HG03432 (cell line): ENCODE results near the gene ZRANB1.

Experiments
- ATAC-seq: cut with Tn5 transposase; IDR thresholded peaks from one replicate; pipeline ENCODE4 v1.9.1; 2021; ENCODE audit warnings: mild to moderate bottlenecking, moderate library complexity; ENCODE audit not compliant: unreplicated experiment

The ZRANB1 gene

GRCh38 chr10:124918906-124919305, 23.0 kb upstream of the ZRANB1 start:
- ATAC-seq, result no peak

GRCh38 chr10:124921261-124921660, 20.7 kb upstream of the ZRANB1 start:
- no peak for ATAC-seq

- no peak for ATAC-seq
Measured at GRCh38 chr10:124923684-124924083, 18.2 kb upstream of the ZRANB1 start.

- ATAC-seq, result no peak
Measured at GRCh38 chr10:124926548-124926947, 15.4 kb upstream of the ZRANB1 start.

DNA sequence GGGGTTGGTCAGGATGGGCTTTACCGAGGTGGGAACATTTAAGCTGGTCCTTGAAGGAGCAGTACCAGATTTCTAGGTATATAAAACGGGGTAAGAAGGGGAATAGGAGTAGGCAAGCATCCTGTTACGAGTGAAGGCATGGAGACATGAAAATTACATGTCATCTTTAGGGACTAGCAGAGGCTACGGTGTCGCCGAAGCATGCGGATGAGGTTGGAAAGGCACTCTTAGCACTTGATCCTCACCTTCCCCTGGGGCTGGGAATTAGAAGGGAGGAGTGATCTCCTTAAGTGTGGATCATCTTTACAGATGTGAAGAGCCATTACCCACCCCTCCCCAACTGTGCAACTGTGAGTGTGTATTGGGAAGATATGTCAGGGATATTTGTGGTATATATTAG, 13.8 kb upstream of the ZRANB1 start:
- ATAC-seq, result no peak

DNA sequence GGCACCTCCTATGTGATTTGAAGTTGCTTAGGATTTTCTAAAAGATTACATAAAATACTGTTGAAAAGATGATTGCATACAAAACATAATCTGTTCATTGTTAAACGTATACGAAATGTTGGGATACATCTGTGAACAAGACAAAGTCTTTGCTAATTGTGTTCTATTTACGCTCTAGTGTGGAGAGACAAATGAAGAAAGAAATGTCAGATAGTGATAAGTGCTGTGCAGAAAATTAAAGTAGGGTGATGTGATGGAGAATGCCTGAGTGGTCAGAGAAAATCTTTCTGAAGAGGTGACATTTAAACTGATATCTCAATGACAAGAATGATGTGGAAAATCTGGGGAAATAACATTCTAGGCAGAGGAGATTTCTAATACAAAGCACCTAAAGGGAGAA, 13.4 kb upstream of the ZRANB1 start:
- ATAC-seq, result no peak

- ATAC-seq, result no peak
Measured at GRCh38 chr10:124935946-124936345, 6.0 kb upstream of the ZRANB1 start.

DNA sequence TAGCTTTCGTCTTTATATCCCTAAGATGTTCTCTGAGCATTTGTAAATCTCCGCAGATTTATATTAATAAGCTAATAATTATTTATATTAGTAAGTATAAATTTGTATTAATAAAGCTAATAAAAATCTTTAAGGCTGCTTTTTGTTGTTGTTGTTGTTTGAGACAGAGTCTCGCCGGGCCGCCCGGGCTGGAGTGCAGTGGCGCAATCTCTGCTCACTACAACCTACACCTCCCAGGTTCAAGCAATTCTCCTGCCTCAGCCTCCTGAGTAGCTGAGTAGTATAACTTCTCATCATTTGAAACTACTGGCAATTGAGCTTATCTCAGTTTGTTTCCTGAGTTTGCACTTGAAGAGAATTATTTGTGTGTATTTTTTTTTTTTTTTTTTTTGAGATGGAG, 5.1 kb upstream of the ZRANB1 start:
- no peak for ATAC-seq

- ATAC-seq, result no peak
Measured at GRCh38 chr10:124939290-124939689, 2.6 kb upstream of the ZRANB1 start.

DNA sequence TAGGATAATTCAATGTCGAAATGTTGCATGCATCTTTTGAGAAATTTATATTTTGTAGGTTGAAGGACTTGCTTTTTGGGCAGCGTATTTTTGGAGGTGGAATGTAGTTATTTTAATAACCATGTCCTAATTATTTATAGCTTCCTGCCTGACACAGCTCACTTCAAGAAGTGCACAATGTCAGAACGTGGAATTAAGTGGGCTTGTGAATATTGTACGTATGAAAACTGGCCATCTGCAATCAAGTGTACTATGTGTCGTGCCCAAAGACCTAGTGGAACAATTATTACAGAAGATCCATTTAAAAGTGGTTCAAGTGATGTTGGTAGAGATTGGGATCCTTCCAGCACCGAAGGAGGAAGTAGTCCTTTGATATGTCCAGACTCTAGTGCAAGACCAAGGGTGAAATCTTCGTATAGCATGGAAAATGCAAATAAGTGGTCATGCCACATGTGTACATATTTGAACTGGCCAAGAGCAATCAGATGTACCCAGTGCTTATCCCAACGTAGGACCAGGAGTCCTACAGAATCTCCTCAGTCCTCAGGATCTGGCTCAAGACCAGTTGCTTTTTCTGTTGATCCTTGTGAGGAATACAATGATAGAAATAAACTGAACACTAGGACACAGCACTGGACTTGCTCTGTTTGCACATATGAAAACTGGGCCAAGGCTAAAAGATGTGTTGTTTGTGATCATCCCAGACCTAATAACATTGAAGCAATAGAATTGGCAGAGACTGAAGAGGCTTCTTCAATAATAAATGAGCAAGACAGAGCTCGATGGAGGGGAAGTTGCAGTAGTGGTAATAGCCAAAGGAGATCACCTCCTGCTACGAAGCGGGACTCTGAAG, 620 bp downstream of the ZRANB1 start:
- ATAC-seq, result no peak

GRCh38 chr10:124943301-124944092, 1.6 kb downstream of the ZRANB1 start:
- ATAC-seq, result no peak

DNA sequence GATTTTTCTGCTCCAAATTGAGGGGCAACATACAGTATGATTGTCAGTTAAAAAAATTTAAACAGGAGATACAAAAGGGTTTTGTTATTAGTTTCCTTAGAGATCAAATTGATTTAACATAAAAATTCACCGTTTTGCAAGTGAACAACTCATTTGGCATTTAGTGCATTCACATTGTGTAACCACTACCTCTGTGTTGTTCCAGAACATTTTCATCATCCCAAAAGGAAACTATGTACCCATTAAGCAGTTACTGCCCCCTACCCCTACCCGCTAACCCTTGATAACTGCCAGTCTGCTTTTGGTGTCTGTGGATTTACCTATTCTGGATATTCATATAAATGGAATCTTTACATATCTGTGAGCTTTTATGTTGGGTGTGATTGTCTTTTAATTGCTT, 3.1 kb downstream of the ZRANB1 start:
- ATAC-seq, result no peak

DNA sequence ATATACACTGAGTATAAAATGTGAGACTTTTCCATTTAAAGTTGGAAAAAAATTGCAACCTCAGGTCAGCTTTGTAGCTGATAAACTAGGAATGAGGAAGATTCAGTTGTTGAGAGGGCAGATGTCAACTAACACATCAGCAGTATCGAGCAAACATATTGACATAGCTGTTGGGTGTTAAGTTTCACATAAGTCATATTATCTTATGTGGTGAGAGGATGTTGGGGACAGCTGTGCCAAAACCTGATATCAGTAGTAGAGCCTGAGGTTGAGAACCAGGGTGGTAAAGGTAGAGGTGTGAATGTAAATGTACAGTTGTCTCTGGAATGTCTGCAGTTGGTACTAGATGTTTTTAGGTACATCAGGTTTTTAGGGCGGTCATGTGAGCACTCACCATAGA, 5.0 kb downstream of the ZRANB1 start:
- ATAC-seq, result no peak

DNA sequence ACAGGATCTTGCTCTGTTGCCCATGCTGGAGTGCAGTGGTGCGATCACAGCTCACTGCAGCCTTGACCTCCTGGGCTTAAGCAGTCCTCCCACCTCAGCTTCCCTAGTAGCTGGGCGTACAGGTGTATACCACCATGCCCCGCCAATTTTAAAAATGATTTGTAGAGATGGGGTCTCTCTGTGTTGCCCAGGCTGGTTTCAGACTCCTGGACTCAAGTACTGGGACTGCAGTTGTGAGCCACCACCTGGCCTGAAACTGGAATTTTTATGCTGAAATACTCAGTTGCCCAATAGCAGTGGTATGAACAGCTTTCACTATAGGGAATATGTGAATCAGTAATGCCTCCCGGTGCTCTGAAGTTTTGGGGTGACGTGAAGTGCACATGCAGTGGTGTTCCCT, 7.6 kb downstream of the ZRANB1 start:
- ATAC-seq, result no peak

DNA sequence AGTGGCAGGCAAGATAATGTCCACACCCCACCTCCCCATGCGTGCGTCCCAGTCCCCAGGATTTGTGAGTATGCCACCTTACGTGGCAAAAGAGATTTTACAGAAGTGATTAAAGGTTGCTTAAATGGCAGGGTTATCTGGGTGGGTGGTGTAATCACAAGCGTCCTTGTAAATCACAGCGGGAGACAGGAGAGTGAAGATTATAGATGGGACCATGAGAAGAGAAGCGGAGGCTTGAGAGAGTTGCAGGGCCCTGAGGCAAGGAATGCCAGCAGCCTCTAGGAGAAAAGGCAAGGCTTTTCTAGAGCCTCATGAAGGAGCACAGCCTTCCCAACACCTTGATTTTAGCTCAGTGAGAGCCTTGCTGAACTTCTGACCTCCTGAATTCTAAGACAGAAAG, 10.2 kb downstream of the ZRANB1 start:
- no peak for ATAC-seq

- no peak for ATAC-seq
Measured at GRCh38 chr10:124953421-124953820, 11.5 kb downstream of the ZRANB1 start.

DNA sequence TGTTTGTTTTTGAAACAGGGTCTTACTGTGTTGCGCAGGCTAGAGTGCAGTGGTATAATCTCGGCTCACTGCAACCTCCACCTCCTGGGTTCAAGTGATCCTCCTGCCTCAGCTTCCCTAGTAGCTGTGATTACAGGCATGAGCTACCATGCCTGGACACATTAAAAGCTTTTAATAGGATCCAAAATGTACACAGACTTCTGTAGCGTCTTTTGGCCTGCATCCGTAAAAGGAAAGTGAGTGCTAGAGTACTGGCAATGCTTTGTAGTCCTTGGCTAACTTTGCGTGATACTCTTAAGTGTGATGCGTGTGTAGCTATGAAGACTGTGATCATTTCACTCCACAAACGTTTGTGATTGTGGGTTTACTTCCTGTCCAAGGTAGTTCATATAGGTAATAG, 13.3 kb downstream of the ZRANB1 start:
- no peak for ATAC-seq

DNA sequence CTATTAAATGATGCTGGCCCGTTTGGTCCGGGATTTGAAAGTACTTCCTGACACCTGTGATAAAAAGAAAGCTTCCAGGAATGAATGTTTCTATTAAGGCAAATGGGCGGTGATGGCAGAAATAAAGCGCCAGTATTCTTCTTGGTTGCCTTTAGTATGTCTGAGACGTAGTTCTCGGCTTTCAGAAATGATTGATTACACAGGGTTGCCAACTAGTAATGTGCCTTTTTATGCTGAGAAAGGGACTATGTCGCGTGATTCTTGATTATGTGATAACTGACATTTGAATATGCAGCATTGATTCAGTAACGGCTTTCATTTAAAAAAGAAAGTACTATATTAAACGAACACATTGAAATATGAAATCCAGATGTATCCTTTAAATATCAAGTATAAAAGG, 13.9 kb downstream of the ZRANB1 start:
- ATAC-seq, result no peak

GRCh38 chr10:124956764-124957163, 14.8 kb downstream of the ZRANB1 start:
- no peak for ATAC-seq

DNA sequence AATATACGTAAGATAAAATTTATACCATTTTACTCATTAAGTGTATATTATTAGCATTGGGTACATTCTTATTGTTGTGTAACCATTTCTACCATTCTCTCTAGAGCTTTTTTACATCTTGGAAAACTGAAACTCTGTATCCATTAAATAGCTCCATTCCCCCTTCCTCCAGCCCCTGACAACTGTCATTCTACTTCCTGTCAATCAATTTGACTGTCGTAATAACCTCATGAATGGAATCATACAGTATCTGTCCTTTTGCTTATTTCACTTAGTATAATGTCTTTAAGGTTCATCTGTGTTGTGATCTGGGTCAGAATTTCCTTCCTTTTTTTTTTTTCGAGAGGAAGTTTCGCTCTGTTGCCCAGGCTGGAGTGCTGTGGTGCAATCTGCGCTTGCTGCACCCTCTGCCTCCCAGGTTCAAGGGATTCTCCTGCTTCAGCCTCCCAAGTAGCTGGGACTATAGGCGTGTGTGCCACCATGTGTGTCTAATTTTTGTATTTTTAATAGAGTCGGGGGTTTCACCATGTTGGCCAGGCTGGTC, 15.6 kb downstream of the ZRANB1 start:
- ATAC-seq, result no peak

DNA sequence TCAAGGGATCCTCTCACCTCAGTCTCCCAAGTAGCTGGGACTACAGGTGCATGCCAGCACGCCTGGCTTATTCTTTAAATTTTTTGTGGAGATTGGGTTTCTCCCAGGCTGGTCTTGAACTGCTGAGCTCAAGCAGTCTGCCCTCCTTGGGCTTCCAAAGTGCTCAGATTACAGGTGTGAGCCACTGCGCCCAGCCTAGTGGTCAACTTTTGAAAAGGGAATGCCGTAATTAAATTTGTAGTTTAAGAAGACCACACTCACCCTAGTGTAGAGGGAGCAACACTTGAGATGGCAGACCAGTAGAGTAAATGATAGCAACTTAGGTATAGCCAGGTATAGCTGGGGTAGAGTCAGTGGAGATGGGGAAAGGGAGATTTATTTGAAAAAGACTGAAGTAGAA, 17.6 kb downstream of the ZRANB1 start:
- no peak for ATAC-seq

DNA sequence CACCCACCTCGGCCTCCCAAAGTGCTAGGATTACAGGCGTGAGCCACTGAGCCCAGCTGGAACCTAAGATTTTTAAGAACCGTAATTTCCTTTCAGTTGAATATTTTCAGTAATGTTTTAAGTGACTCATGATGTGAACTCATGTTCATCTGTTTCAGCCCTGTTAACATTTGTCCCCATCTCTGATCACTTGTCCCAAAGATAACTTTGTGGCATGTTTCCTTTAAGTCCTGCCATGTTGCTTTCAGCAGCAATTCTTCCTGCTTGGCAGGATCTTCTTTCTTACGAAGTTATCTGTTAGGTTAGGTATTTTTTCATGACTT, 19.3 kb downstream of the ZRANB1 start:
- no peak for ATAC-seq
